ENCODE results near the gene TNFRSF1B.

The TNFRSF1B gene

GRCh38 chr1:12166834-12167492, at the start of gene TNFRSF1B:
TNFRSF1B (plus strand) TSS chr1:12166991; CDS start chr1:12167092, 101 bp downstream.
- no peak for DNase-seq (ENCODE audit: low spot score)

DNA sequence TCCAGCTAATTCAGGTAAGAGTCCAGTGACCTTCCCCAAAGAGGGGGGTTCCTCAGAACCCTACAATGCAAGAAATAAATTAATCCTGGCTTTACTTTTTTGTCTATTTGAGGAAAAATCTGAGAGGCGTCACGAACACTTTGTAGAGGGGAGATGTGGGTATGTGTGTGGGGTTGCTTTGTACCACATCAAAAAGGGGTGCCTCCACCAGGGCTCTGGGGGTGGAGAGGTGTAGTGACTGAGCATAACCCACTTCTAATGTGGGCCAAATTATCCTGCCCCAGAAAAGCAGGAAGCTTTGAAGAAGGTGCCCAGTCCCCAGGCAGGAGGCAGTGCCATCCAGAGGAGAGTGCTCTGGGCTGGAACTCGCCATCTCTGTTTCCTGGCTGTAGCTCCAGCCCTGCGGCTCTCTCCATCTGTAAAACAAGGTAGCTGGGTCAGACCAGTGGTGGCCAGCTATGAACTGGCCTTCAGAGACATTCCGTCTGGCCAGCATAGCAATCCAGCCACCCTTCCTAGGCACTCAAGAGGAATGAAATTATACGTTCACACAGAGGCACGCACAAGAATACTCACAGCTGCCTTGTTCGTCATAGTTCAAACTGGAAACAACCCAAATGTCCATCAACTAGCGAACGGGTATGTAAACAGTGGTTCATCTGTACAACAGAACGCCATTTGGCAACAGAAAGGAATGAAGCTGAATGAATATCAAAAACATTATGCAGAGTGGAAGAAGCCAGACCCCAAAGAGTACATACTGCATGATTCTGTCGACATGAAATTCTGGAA, 45.4 kb upstream of the TNFRSF1B start:
- DNase-seq (ENCODE audit: low spot score) = no peak

DNA sequence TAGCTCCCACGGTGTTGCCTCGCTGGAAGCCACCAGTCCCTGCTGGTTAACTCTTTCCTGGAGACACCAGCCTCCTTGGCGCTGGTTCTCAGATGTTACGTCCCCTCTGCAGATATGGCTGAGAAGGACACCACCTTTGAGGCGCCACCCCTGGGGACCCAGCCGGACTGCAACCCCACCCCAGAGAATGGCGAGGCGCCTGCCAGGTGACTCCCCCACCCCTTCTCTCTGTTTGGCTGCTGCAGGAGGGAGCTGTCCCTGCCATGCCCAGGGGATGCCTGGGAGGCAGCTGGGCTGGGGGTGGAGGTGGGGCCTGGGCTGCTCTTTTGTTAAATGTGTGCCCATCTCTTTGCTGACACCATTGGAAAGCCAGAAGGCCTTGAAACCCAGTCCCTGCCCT, 43.6 kb upstream of the TNFRSF1B start:
- no peak for DNase-seq (ENCODE audit: low spot score)

- DNase-seq (ENCODE audit: low spot score) = peak; percentile 47
These were observed 41.9 kb upstream of the TNFRSF1B start for GRCh38 chr1:12124693-12125421.

GRCh38 chr1:12125422-12126355, 41.1 kb upstream of the TNFRSF1B start:
- no peak for DNase-seq (ENCODE audit: low spot score)

DNA sequence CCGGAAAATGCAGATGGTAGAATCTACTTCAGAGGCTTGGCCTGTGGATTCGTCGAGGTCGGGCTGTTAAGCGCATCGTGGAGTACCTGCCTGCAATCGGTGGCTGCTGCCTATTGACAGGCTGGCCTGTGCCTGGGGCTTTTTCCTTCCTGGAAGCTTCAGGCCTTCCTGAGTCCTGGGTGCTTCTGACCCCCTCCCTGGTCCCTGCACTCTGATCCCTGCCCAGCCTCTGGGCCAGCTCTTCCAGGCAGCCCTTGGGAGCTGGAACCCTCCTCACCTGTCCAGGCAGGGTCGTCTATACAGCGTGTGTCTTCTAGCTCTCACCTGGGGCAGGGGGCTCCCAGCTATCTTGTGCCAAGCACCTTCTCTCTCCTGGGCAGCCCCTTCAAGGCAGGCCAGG, 40.0 kb upstream of the TNFRSF1B start:
- DNase-seq (ENCODE audit: low spot score) = no peak

DNA sequence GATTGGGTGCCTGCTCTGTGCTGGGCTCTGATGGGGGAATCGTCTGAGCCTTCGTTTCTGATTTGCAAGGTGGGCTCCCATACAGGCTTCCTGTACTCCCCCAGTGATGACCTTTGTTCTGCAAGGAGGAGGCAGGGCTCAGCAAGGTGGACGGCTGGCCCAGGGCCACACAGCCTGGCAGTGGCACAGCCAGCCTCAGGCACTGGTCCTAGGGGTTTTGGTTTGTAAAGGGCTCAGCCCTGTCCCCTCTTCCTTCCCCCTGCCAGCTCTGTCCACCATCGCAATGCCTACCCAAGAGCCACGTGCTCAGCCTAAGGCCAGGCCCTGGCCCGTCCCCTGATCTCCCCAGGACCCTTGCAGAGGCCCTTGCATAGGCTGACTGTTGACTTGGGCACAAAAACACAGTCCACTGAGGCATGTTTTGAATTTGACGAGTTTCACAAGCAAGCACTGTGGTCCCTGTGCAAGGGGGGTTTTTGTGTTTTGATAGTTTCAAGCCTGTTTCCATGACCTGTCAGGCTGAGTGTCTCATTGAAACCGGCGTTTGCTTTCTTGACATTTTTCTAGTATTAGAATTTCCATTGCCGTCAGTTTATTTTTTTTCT, 39.5 kb upstream of the TNFRSF1B start:
- no peak for DNase-seq (ENCODE audit: low spot score)

GRCh38 chr1:12128120-12128519, 38.7 kb upstream of the TNFRSF1B start:
- no peak for DNase-seq (ENCODE audit: low spot score)

DNA sequence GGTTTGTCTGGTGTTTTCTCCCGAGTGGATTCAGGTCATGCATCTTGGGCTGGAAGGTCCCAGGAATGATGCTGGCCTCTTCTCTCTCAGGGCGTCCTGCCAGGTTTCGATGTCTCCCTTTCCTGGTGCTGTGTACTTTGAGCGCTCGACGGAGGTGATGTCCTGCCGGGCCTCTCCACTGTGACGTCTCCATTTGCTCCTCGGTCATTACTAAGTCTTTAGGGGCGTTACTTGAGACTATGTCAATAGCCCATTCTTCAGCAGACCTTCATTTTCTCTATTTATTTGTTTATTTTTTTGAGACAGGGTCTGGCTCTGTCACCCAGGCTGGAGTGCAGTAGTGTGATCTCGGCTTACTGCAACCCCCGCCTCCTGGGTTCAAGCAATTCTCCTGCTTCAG, 37.2 kb upstream of the TNFRSF1B start:
- no peak for DNase-seq (ENCODE audit: low spot score)

GRCh38 chr1:12130466-12131130, 36.2 kb upstream of the TNFRSF1B start:
- no peak for DNase-seq (ENCODE audit: low spot score)

DNA sequence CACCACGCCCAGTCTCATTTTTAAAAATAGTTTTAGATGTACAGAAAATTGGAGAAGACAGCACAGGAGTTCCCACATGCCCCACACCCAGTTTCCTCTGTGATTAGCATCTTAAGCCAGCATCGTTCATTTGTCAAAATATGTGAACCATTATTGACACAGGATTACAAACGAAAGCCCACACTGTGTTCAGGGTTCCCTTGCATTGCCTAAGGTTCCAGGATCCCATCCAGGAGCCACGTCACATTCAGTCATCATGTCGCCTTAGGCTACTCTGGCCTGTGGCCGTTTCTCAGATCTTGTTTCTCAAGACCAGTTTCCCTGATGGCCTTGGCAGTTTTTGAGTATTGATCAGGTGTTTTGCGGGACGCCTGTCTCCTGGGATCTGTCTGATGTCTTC, 34.7 kb upstream of the TNFRSF1B start:
- no peak for DNase-seq (ENCODE audit: low spot score)

DNA sequence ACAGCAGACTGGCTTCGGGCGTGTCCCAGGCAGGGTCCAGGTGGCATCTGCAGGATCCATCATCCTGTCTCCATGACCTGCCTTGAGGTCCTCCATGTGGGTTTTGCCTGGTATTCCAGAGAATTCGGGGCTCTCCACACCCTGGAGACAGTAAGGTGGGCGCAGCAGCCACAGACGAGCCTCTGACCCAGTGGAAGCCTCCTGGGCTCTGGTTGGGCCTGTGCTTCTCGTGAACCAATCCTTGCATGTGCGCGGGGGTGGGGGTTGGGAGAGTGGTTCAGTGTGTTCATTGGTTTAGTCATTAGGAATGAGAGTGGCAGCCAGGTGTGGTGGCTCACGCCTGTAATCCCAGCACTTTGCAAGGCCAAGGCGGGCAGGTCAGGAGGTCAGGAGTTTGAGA, 32.1 kb upstream of the TNFRSF1B start:
- DNase-seq (ENCODE audit: low spot score) = no peak

GRCh38 chr1:12135612-12136011, 31.2 kb upstream of the TNFRSF1B start:
- DNase-seq (ENCODE audit: low spot score) = no peak

- no peak for DNase-seq (ENCODE audit: low spot score)
These were observed 29.7 kb upstream of the TNFRSF1B start for GRCh38 chr1:12136916-12137610.

- DNase-seq (ENCODE audit: low spot score) = no peak
These were observed 28.3 kb upstream of the TNFRSF1B start for GRCh38 chr1:12138196-12139168.

DNA sequence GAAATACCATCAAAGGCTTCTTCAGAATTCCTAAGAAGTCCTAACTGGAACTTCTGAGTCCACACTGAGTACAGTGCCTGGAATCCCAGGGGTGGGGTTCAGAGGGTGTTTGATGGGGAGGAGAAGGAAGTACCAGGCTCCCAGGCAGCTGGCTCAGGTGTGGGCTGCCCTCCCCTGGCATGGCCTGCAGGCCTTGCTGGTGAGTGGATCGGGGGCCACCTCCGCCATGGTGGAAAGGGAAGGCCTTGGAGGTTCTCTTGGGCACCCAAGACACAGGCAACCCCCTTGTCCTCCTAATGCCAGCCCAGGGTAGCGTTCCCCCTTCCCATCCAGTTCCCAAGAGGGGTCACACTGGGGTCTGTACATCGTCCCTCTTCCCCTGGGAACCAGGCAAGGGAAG, 26.8 kb upstream of the TNFRSF1B start:
- no peak for DNase-seq (ENCODE audit: low spot score)

- DNase-seq (ENCODE audit: low spot score) = no peak
These were observed 26.2 kb upstream of the TNFRSF1B start for GRCh38 chr1:12140515-12141162.

DNA sequence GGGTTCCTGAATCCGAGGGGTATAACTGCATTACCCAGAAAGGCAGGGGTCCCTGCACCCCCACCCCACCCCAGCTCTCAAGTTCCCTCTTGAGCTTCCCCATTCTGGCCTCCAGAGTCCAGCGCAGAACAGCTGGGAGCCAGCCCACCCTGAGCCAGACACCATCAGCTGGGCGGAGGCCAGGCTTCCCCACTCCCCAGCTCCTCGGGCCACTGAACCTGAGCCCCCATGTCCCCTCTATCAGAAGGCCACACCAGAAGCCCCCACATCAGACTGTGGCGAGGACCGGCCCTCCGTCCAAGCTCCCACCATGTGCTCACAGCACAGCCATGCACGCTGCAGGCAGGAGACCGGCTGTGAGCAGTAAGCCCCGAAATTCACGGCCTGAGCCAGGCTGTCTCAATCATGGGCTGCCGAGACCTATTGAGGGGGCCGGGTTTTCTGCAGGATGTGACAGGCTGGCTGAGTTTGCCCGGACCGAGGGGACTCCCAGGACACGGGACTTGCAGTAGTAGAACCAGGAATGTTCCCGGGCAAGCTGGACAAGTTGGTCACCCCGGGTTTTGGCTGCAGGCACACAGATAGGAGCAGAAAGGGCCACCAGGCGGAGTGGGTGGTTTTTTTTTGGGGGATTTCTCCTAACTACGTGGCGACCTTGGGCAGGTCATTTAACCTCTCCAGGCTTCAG, 25.5 kb upstream of the TNFRSF1B start:
- DNase-seq (ENCODE audit: low spot score) = no peak
